Kidney (tissue), 14 donors: ENCODE data around the gene IL13RA1. TPM values are rescaled to one million over a fixed set of nuclear protein-coding genes. Genes with fewer than 3 reads are reported as not detected.

Experiments
- DNase-seq, 5 donors: peaks; one replicate each; pipeline ENCODE4 v3.0.0-alpha.2; 2013 to 2020
- FAIRE-seq: peaks from 2 replicates; lab custom pipeline; 2012; peaks lifted over from hg19 to GRCh38; lab: Jason Lieb, UNC
- H3K27ac ChIP-seq, 2 donors: one replicate each; pipeline ENCODE4 v1.7.0; 2013; ENCODE audit warnings: low read depth in 2 of 2, low read length in 2 of 2, inconsistent platforms in 1 of 2
- H3K27me3 ChIP-seq: one replicate; pipeline ENCODE4 v1.7.1; 2013; ENCODE audit warnings: low read length, inconsistent platforms; ENCODE audit not compliant: control insufficient read depth, insufficient read depth
- H3K36me3 ChIP-seq, 3 donors: one replicate each; pipeline versions ENCODE4 v1.7.0 to v1.7.1; 2013; ENCODE audit warnings: low read length in 3 of 3, control low read depth in 1 of 3, inconsistent platforms in 1 of 3; ENCODE audit not compliant: insufficient read depth in 3 of 3, control insufficient read depth in 2 of 3
- H3K4me1 ChIP-seq, 3 donors: one replicate each; pipeline versions ENCODE4 v1.7.0 to v1.7.1; 2013; ENCODE audit warnings: low read length in 3 of 3, inconsistent platforms in 1 of 3, low read depth in 1 of 3; ENCODE audit not compliant: control insufficient read depth in 2 of 3, insufficient read depth in 2 of 3
- H3K4me3 ChIP-seq, 3 donors: one replicate each; pipeline versions ENCODE4 v1.7.0 to v1.8.1; 2013; ENCODE audit warnings: low read length in 3 of 3, control low read depth in 1 of 3, inconsistent platforms in 1 of 3
- H3K9ac ChIP-seq, 3 donors: one replicate each; pipeline versions ENCODE4 v1.7.0 to v1.7.1; 2013; ENCODE audit warnings: low read length in 3 of 3, control low read depth in 1 of 3, inconsistent platforms in 1 of 3
- H3K9me3 ChIP-seq, 3 donors: one replicate each; pipeline versions ENCODE4 v1.7.0 to v1.7.1; 2013; ENCODE audit warnings: low read length in 3 of 3, control low read depth in 1 of 3, inconsistent platforms in 1 of 3; ENCODE audit not compliant: control insufficient read depth in 2 of 3, insufficient read depth in 1 of 3
- intact Hi-C: fragments of 100-400 bp; cut with DNase I; formaldehyde crosslinking; loops from one replicate; pipeline ENCODE4 v1.11.1; 2022
- polyA plus RNA-seq: library from polyadenylated mRNA; stranded (reverse); fragments of 350-450 nt; fragmentation: Illumina TruSeq; extraction: RNeasy Lipid Tissue Mini Kit (QIAGEN cat#74804); gene quantifications from one replicate; pipeline ENCODE4 v1.2.3, GENCODE V29; 2014; ENCODE audit warnings: low read depth, low replicate concordance; ENCODE audit not compliant: insufficient read depth
- total RNA-seq: library from RNA; stranded (reverse); fragmentation: NEBNext Ultra II Directional; extraction: Animal tissue kit (Norgen Biotek cat#: 25700); gene quantifications from one replicate; pipeline ENCODE4 v1.2.1, GENCODE V29; 2021
- TF ChIP-seq, protein P1 (sequence below): IDR thresholded peaks from 3 replicates; pipeline ENCODE4 v1.5.1; 2012; ENCODE audit warnings: mild to moderate bottlenecking, moderate library complexity, borderline replicate concordance; ENCODE audit not compliant: insufficient read depth; ENCODE audit errors: extremely low read depth
- donor health status: control.
- donor health status: control.
- donor health status: control.
- donor health status: control.
- donor health status: control.
- donor health status: DM: yes; HTN: yes; CAD: no.
- donor health status: Normal renal cell carcinoma (clear cell type).

IL13RA1 gene
- total and polyA plus RNA-seq, 2 donors from 2014 or later, result 26.5 to 79.8 TPM

DNA sequence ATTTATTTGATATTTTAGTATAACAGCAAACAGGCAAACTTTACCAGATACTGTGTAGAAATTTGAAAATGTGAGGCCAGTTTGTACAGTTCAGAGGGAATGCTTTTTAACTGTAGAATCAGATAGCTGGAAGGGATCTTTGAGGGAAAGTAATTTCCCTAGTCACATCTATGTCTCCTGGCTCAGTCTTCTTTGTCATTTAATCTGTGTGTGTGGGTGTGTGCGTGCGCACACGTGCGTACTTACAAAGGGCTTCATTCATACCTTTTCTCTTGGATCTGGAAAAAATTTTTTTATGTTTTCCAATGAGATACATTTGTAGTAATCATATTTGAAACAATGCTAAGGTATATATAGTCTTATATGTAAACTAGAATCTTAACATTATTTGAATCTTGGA lies 44.6 kb downstream of the IL13RA1 start:
- H3K36me3 ChIP-seq, result peaks cover 0 to 5% (median 0%) of the 10 kb centered on the region in 3 donors
- no peaks in the 10 kb centered on the region for H3K9me3 ChIP-seq
- H3K9ac ChIP-seq, result no peak overlapping the region
- no peak overlapping the region for H3K4me3 ChIP-seq
- H3K4me1 ChIP-seq, result no peaks in the 10 kb centered on the region
- DNase-seq (no peak), FAIRE-seq (no peak)
- intact Hi-C loops, result no loop called here
- TF ChIP-seq, protein P1, sequence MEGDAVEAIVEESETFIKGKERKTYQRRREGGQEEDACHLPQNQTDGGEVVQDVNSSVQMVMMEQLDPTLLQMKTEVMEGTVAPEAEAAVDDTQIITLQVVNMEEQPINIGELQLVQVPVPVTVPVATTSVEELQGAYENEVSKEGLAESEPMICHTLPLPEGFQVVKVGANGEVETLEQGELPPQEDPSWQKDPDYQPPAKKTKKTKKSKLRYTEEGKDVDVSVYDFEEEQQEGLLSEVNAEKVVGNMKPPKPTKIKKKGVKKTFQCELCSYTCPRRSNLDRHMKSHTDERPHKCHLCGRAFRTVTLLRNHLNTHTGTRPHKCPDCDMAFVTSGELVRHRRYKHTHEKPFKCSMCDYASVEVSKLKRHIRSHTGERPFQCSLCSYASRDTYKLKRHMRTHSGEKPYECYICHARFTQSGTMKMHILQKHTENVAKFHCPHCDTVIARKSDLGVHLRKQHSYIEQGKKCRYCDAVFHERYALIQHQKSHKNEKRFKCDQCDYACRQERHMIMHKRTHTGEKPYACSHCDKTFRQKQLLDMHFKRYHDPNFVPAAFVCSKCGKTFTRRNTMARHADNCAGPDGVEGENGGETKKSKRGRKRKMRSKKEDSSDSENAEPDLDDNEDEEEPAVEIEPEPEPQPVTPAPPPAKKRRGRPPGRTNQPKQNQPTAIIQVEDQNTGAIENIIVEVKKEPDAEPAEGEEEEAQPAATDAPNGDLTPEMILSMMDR, result no peak
- H3K27ac ChIP-seq, result no peak overlapping the region
- no peaks in the 10 kb centered on the region for H3K27me3 ChIP-seq

DNA sequence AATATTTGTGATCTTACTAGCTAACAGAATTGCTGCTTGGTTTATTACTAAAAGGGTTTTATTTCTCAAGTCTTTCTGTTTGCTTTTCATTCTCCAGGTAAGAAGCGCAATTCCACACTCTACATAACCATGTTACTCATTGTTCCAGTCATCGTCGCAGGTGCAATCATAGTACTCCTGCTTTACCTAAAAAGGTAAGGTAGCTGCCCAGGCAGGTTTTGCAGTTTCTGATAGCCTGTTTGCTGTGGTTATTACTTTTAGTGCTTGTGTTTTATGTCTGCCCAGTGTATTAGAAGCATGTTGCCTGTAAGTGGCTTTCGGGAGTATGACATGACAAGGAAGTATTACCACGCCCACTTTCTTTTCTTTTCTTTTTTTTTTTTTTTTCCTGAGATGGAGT lies 46.4 kb downstream of the IL13RA1 start:
- TF ChIP-seq, protein P1, result no peak
- H3K9me3 ChIP-seq, result no peaks in the 10 kb centered on the region
- intact Hi-C loops, result no loop called here
- H3K36me3 ChIP-seq, result peaks cover 0 to 3% (median 0%) of the 10 kb centered on the region in 3 donors
- peak in 1 of 5 donors; percentile 6 for DNase-seq
- H3K9ac ChIP-seq, result no peak overlapping the region
- H3K4me1 ChIP-seq, result no peaks in the 10 kb centered on the region
- FAIRE-seq, result no peak
- no peak overlapping the region for H3K27ac ChIP-seq
- H3K27me3 ChIP-seq, result no peaks in the 10 kb centered on the region
- no peak overlapping the region for H3K4me3 ChIP-seq

DNA sequence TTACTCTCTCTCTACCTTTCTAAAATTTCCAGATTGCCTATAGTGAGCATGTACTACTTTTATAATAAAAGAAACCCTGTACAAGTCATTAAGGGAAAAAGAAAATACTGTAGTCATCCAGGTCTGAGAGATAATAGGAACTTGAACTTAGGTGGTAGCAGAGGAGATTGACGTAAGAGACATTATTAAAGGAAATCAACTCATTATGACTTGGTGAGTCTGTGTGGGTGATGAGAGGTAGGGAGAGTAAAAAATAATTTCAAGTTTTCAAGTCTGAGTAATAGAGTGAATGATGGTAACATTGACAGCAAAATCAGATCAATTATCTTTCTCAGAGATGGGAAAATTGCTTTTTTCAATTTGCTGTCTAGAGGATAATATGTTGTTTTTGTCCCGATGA lies 52.2 kb downstream of the IL13RA1 start:
- intact Hi-C loops, result no loop called here
- H3K4me1 ChIP-seq, result no peaks in the 10 kb centered on the region
- H3K9ac ChIP-seq, result no peak overlapping the region
- H3K9me3 ChIP-seq, result no peaks in the 10 kb centered on the region
- DNase-seq (no peak), FAIRE-seq (no peak)
- H3K4me3 ChIP-seq, result no peak overlapping the region
- H3K27me3 ChIP-seq, result no peaks in the 10 kb centered on the region
- TF ChIP-seq, protein P1, result no peak
- no peaks in the 10 kb centered on the region for H3K36me3 ChIP-seq
- H3K27ac ChIP-seq, result no peak overlapping the region

- no peaks in the 10 kb centered on the region for H3K36me3 ChIP-seq
- FAIRE-seq, result no peak
- DNase-seq, result no peak
Measured at GRCh38 chrX:118780509-118780908, 53.1 kb downstream of the IL13RA1 start.

More at GRCh38 chrX:118780509-118780908, 53.1 kb downstream of the IL13RA1 start:
- TF ChIP-seq, protein P1, result no peak
- no peak overlapping the region for H3K27ac ChIP-seq
- intact Hi-C loops, result no loop called here
- H3K27me3 ChIP-seq, result no peaks in the 10 kb centered on the region
- H3K9me3 ChIP-seq, result no peaks in the 10 kb centered on the region
- H3K4me3 ChIP-seq, result no peak overlapping the region
- no peak overlapping the region for H3K9ac ChIP-seq
- no peaks in the 10 kb centered on the region for H3K4me1 ChIP-seq
